Ishikawa (cell line): Measurements from ENCODE around the gene ARHGAP42.

Experiments
- CEBPB ChIP-seq: IDR thresholded peaks from 2 replicates; pipeline ENCODE4 v1.6.1; 2012
- EP300 ChIP-seq: IDR thresholded peaks from 2 replicates; pipeline ENCODE4 v1.6.1; 2012; ENCODE audit warnings: borderline replicate concordance
- FOXM1 ChIP-seq: IDR thresholded peaks from 2 replicates; pipeline ENCODE4 v1.6.1; 2012; ENCODE audit warnings: low read depth, borderline replicate concordance
- RAD21 ChIP-seq: IDR thresholded peaks from 2 replicates; pipeline ENCODE4 v1.6.1; 2012; ENCODE audit warnings: low read depth
- REST ChIP-seq: IDR thresholded peaks from 2 replicates; pipeline ENCODE4 v1.6.1; 2012; ENCODE audit warnings: low read depth, mild to moderate bottlenecking
- TAF1 ChIP-seq: IDR thresholded peaks from 2 replicates; pipeline ENCODE4 v1.6.1; 2012; ENCODE audit warnings: low read depth, mild to moderate bottlenecking
- YY1 ChIP-seq: IDR thresholded peaks from 2 replicates; pipeline ENCODE4 v1.6.1; 2012; ENCODE audit warnings: low read depth

DNA sequence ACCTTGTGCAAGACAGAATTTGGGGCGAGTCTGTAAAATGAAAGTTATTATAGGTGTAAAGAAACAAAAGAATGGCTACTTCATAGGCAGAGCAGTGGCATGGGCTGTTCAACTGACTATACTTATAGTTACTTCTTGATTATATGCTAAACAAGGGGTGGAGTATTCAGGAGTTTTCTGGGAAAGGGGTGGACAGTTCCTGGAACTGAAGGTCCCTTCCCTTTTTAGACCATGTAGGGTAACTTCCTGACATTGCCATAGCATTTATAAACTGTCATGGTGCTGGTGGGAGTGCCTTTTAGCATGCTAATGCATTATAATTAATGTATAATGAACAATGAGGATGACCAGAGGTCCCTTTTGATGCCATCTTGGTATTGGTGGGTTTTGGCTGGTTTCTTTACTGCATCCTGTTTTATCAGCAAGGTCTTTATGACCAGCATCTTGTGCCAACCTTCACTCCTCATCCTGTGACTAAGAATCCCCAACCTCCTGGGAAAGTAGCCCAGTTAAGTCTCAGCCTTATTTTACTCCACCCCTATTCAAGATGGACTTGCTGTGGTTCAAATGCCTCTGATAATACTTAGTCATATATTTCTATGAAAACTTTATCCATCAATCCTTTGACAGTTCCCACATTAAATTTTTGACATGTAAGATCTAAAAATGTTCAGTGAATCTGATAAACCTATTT lies 118.6 kb downstream of the ARHGAP42 start:
- TF ChIP-seq CEBPB, result no peak
- TF ChIP-seq EP300, result no peak
- TF ChIP-seq REST, result no peak
- no peak for TF ChIP-seq YY1
- no peak for TF ChIP-seq FOXM1
- TF ChIP-seq TAF1, result no peak
- TF ChIP-seq RAD21, result no peak
